Muscle of arm (tissue), 12 donors: ENCODE results near the gene EPS15. TPM values are rescaled to one million over a fixed set of nuclear protein-coding genes. Genes with fewer than 3 reads are reported as not detected.
"Not testable (repeated sequence)": the region's sequence is repeated elsewhere in the genome, so short reads cannot be mapped to it uniquely, and the experiment has no call there.

Experiments
- DNase-seq: peaks from one replicate; pipeline ENCODE4 v3.0.0-alpha.2; 2013
- polyA plus RNA-seq, 12 donors: library from polyadenylated mRNA; unstranded; fragments of 120-200 nt; gene quantifications; one replicate each; pipeline ENCODE4 v1.2.1, GENCODE V29; 2013; ENCODE audit not compliant: insufficient read length in 12 of 12

The EPS15 gene
- polyA plus RNA-seq, 12 donors: 23.2 to 41.7 (median 37.5) TPM; not detected in 1

- DNase-seq: no peak
Observed at GRCh38 chr1:51549016-51549619, 30.1 kb upstream of the EPS15 start.

GRCh38 chr1:51543858-51544257 lies 24.8 kb upstream of the EPS15 start:
- no peak for DNase-seq

GRCh38 chr1:51542158-51542953 lies 23.3 kb upstream of the EPS15 start:
- DNase-seq: no peak

- no peak for DNase-seq
Observed at GRCh38 chr1:51541313-51542050, 22.4 kb upstream of the EPS15 start.

GRCh38 chr1:51537568-51537967 lies 18.5 kb upstream of the EPS15 start:
- no peak for DNase-seq

- no peak for DNase-seq
Observed at GRCh38 chr1:51535006-51535592, 16.0 kb upstream of the EPS15 start.

- no peak for DNase-seq
Observed at GRCh38 chr1:51534447-51534846, 15.4 kb upstream of the EPS15 start.

- DNase-seq: no peak
Observed at GRCh38 chr1:51532853-51533252, 13.8 kb upstream of the EPS15 start.

- DNase-seq: not testable (repeated sequence)
Observed at GRCh38 chr1:51530447-51530846, 11.4 kb upstream of the EPS15 start.

GRCh38 chr1:51527144-51527543 lies 8.1 kb upstream of the EPS15 start:
- DNase-seq: no peak

GRCh38 chr1:51526248-51526647 lies 7.2 kb upstream of the EPS15 start:
- no peak for DNase-seq

- DNase-seq: no peak
Observed at GRCh38 chr1:51525295-51525694, 6.2 kb upstream of the EPS15 start.

- no peak for DNase-seq
Observed at GRCh38 chr1:51524817-51525216, 5.8 kb upstream of the EPS15 start.

GRCh38 chr1:51523931-51524330 lies 4.9 kb upstream of the EPS15 start:
- DNase-seq: no peak

GRCh38 chr1:51520700-51521248 lies 1.7 kb upstream of the EPS15 start:
- DNase-seq: no peak

- DNase-seq: no peak
Observed at GRCh38 chr1:51519865-51520699, 1.0 kb upstream of the EPS15 start.

GRCh38 chr1:51518586-51519047 lies 449 bp downstream of the EPS15 start:
- no peak for DNase-seq

- DNase-seq: no peak
Observed at GRCh38 chr1:51518033-51518585, 957 bp downstream of the EPS15 start.

- DNase-seq: no peak
Observed at GRCh38 chr1:51517361-51518032, 1.6 kb downstream of the EPS15 start.

- DNase-seq: no peak
Observed at GRCh38 chr1:51516649-51517158, 2.4 kb downstream of the EPS15 start.
